ENCODE data around the gene SPN.
"Not testable (repeated sequence)": the region's sequence is repeated elsewhere in the genome, so short reads cannot be mapped to it uniquely, and the experiment has no call there.

SPN gene

DNA sequence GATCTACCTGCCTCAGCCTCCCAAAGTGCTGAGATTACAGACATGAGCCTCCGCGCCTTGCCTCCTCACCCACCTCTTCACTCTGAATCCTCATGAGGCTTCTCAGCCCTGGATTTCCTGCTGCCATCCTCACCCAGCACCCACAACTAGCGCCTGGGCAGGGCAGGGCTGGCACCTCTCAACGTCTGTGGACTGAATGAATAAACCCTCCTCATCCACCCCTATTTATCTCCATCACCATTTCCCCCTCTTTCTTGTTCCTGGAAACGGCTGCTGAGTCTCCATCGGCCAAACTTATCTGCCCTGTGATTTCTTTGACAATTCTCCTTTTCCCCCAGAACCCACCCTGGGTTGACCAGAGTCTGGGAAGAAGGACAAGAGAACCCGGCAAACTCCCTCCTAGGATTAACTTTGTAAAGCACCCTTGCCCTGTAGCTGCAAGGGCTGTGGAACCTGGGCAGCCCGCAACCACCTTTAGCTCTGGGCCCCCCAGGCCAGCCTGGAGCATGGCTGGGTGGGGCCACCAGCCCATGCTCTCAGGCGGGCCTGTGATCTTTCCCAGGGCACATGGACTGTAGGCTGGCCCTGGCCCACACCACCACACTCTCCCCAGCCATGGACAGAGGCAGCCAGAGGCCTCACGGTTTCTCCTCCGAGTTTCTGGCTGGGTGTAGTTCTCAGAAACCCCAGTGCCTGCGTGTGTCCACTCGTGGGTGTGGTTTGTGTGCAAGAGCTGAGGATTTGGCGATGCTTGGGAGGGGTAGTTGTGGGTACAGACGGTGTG, 2.4 kb downstream of the SPN start:
- TF ChIP-seq LEF1 (IDR thresholded peaks at IDR 0.05; ENCODE audit: borderline replicate concordance), result no peak
- TF ChIP-seq ELF4 (IDR thresholded peaks at IDR 0.05), result no peak
- TF ChIP-seq FOXK2 (IDR thresholded peaks at IDR 0.05), result no peak
- no peak for TF ChIP-seq BHLHE40 (IDR thresholded peaks at IDR 0.05; ENCODE audit: borderline replicate concordance)
- TF ChIP-seq FOXA1 (IDR thresholded peaks at IDR 0.05), result no peak
- no peak for TF ChIP-seq ARNT (IDR thresholded peaks at IDR 0.05)
- TF ChIP-seq, protein P1, sequence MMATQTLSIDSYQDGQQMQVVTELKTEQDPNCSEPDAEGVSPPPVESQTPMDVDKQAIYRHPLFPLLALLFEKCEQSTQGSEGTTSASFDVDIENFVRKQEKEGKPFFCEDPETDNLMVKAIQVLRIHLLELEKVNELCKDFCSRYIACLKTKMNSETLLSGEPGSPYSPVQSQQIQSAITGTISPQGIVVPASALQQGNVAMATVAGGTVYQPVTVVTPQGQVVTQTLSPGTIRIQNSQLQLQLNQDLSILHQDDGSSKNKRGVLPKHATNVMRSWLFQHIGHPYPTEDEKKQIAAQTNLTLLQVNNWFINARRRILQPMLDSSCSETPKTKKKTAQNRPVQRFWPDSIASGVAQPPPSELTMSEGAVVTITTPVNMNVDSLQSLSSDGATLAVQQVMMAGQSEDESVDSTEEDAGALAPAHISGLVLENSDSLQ (IDR thresholded peaks at IDR 0.05), result no peak
- TF ChIP-seq L3MBTL2 (conservative IDR thresholded peaks at IDR 0.05), result no peak
- no peak for TF ChIP-seq TARDBP (IDR thresholded peaks at IDR 0.05)
- TF ChIP-seq HDGF (IDR thresholded peaks at IDR 0.05; ENCODE audit: borderline replicate concordance), result no peak
- TF ChIP-seq SUZ12 (IDR thresholded peaks at IDR 0.05), result no peak
- no peak for TF ChIP-seq SP1 (IDR thresholded peaks at IDR 0.05)
- TF ChIP-seq NFRKB (IDR thresholded peaks at IDR 0.05), result no peak
- no peak for TF ChIP-seq ZNF384 (IDR thresholded peaks at IDR 0.05)
- no peak for TF ChIP-seq FOXM1 (IDR thresholded peaks at IDR 0.05; ENCODE audit: borderline replicate concordance)
- TF ChIP-seq CTBP1 (IDR thresholded peaks at IDR 0.05; ENCODE audit: borderline replicate concordance), result no peak
- no peak for DNase-seq (ENCODE audit: extremely low spot score)
- ChIA-PET POLR2A (no interaction called here), CTCF (no interaction called here)

DNA sequence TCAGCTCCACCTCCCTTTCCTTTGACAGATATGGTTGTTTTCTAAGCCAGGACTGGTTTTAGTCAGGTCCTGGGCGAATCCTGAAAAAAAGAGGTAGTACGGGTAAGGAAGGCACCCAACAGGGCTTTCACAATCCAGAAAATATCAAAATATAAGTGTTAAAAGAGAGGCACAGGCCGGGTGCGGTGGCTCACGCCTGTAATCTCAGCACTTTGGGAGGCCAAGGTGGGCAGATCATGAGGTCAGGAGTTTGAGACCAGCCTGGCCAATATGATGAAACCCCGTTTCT, 4.2 kb downstream of the SPN start:
- POLR2A ChIA-PET, result interaction anchor here (0.7 kb wide), 1 partner anchor 12 kb away, joined by 3 read pairs; the partner anchor contains the start of gene QPRT
- DNase-seq (ENCODE audit: extremely low spot score); CTCF ChIA-PET: not testable (repeated sequence)

DNA sequence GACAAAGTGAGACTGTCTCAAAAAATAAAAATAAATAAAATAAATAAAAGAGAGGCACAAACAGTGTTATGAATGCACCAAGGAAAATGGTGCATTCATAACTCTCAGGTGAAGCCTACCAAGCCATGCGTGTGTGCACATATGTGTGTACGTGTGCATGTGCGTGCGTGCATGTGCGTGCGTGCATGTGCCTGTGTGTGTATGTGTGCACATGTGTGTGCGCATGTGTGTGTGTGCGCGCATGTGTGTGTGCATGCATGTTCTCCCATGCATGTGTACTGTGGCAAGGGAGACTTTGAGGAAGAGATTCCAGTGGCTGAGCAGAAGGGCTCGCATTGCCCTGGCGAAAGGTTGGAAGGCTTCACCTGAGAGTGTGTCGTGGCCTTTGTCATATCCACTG, 4.7 kb downstream of the SPN start:
- no peak for DNase-seq (ENCODE audit: extremely low spot score)
- POLR2A ChIA-PET, result interaction anchor here (0.7 kb wide), 1 partner anchor 11 kb away, joined by 3 read pairs; the partner anchor contains the start of gene QPRT
- CTCF ChIA-PET, result no interaction called here
- TF ChIP-seq HDGF (IDR thresholded peaks at IDR 0.05; ENCODE audit: borderline replicate concordance) (no peak), CTBP1 (IDR thresholded peaks at IDR 0.05; ENCODE audit: borderline replicate concordance) (no peak), FOXK2 (IDR thresholded peaks at IDR 0.05) (no peak), FOXM1 (IDR thresholded peaks at IDR 0.05; ENCODE audit: borderline replicate concordance) (no peak), ELF4 (IDR thresholded peaks at IDR 0.05) (no peak), L3MBTL2 (conservative IDR thresholded peaks at IDR 0.05) (no peak), LEF1 (IDR thresholded peaks at IDR 0.05; ENCODE audit: borderline replicate concordance) (no peak), ARNT (IDR thresholded peaks at IDR 0.05) (no peak), BHLHE40 (IDR thresholded peaks at IDR 0.05; ENCODE audit: borderline replicate concordance) (no peak), NFRKB (IDR thresholded peaks at IDR 0.05) (no peak)

DNA sequence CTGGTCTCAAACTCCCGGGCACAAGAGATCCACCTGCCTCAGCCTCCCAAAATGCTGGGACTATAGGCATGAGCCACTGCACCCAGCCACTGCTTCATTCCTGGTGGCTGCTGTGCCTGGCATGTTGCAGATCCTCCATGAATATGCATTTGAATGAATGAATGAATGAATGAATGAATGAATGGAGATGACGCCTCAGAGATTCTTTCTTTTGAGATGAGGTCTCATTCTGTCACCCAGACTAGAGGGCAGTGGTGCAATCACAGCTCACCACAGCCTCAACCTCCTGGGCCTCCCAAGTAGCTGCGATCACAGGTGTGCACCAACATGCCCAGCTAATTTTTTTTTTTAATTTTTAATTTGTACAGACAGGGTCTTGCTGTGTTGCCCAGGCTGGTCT, 5.2 kb downstream of the SPN start:
- CTCF ChIA-PET, result no interaction called here

DNA sequence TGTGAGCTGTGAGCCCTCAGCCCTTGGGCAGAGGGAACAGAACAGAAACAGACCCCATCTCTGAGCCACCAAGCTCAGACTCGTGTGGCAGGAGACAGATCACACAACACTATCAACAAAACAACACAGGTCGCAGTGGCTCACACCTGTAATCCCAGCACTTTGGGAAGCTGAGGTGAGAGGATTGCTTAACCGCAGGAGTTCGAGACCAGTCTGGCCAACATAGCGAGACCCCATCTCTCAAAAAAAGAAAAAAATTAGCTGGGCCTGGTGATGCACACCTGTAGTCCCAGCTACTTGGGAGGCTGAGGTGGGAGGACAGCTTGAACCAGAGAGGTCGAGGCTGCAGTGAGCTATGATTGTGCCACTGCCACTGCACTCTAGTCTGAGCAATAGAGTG, 10.5 kb downstream of the SPN start:
- TF ChIP-seq FOXA1 (IDR thresholded peaks at IDR 0.05) (no peak), SP1 (IDR thresholded peaks at IDR 0.05) (no peak), L3MBTL2 (conservative IDR thresholded peaks at IDR 0.05) (no peak), TARDBP (IDR thresholded peaks at IDR 0.05) (no peak), HDGF (IDR thresholded peaks at IDR 0.05; ENCODE audit: borderline replicate concordance) (no peak), NFRKB (IDR thresholded peaks at IDR 0.05) (no peak), LEF1 (IDR thresholded peaks at IDR 0.05; ENCODE audit: borderline replicate concordance) (no peak), ELF4 (IDR thresholded peaks at IDR 0.05) (no peak), FOXK2 (IDR thresholded peaks at IDR 0.05) (no peak), SUZ12 (IDR thresholded peaks at IDR 0.05) (no peak), BHLHE40 (IDR thresholded peaks at IDR 0.05; ENCODE audit: borderline replicate concordance) (no peak), ARNT (IDR thresholded peaks at IDR 0.05) (no peak)
- TF ChIP-seq, protein P1 (IDR thresholded peaks at IDR 0.05), result no peak
- POLR2A ChIA-PET, result interaction anchor here (0.7 to 1.0 kb wide), 2 partner anchors 10 to 348 kb away, joined by 3 read pairs; no protein-coding TSS in a partner anchor
- CTCF ChIA-PET, result interaction anchor here (0.7 kb wide), 1 partner anchor 175 kb away, joined by 3 read pairs; no protein-coding TSS in a partner anchor

More for the DNA sequence above, 5.2 kb downstream of the SPN start:
- DNase-seq (ENCODE audit: extremely low spot score), result no peak
- POLR2A ChIA-PET, result no interaction called here
- no peak for TF ChIP-seq NFRKB (IDR thresholded peaks at IDR 0.05)

DNA sequence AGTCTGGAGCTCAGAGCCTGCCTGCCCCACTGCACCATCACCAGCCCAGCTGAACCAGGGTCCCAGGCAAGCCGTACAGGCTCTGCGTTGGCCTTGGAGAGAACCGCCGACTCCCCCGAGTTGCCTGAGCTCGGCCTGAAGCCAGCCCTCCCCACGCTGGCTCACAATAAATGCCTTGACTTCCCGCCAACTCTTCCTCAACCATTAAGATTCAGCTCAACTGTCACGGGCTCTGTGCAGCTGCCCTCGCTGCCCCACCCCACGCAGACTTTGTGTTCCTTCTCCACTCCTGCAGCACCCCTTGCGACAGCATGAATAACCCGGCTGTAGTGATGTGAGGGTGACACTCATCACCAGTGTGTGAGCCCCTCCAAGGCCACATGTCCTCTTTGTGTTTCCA, 11.1 kb downstream of the SPN start:
- no peak for DNase-seq (ENCODE audit: extremely low spot score)
- TF ChIP-seq FOXK2 (IDR thresholded peaks at IDR 0.05), result no peak
- no peak for TF ChIP-seq TARDBP (IDR thresholded peaks at IDR 0.05)
- TF ChIP-seq, protein P1 (IDR thresholded peaks at IDR 0.05), result no peak
- TF ChIP-seq ELF4 (IDR thresholded peaks at IDR 0.05), result no peak
- TF ChIP-seq L3MBTL2 (conservative IDR thresholded peaks at IDR 0.05), result no peak
- TF ChIP-seq CTBP1 (IDR thresholded peaks at IDR 0.05; ENCODE audit: borderline replicate concordance), result no peak
- TF ChIP-seq HDGF (IDR thresholded peaks at IDR 0.05; ENCODE audit: borderline replicate concordance), result no peak
- TF ChIP-seq FOXA1 (IDR thresholded peaks at IDR 0.05), result no peak
- TF ChIP-seq SP1 (IDR thresholded peaks at IDR 0.05), result no peak
- CTCF ChIA-PET, result no interaction called here
- POLR2A ChIA-PET, result interaction anchor here (0.7 to 1.0 kb wide), 2 partner anchors 10 to 347 kb away, joined by 3 read pairs; no protein-coding TSS in a partner anchor

More for the DNA sequence above, 10.5 kb downstream of the SPN start:
- DNase-seq (ENCODE audit: extremely low spot score), result no peak

Measured in HEK293T (cell line).